Peyer's patch (tissue), 4 donors: ENCODE data around the gene BOD1.

Source experiments
- CTCF ChIP-seq, 6 experiments: fragments of 450-650 bp in 4 of 6; fragments of 200-600 bp in 2 of 6; sonication (generic) in 1 of 6; IDR thresholded peaks; one replicate each; pipeline ENCODE4 v1.5.1; 2017 to 2019; ENCODE audit warnings: antibody characterized with exemption in 6 of 6, mild to moderate bottlenecking in 3 of 6, moderate library complexity in 1 of 6
- POLR2A ChIP-seq, 2 donors: fragments of 450-650 bp; IDR thresholded peaks; one replicate each; pipeline ENCODE4 v1.5.1; 2017; ENCODE audit warnings: antibody characterized with exemption in 2 of 2, mild to moderate bottlenecking in 2 of 2, moderate library complexity in 2 of 2

- TF ChIP-seq CTCF (IDR thresholded peaks at IDR 0.05) (no peak), POLR2A (IDR thresholded peaks at IDR 0.05) (no peak)
Observed at GRCh38 chr5:173622183-173623047, 6.0 kb upstream of the BOD1 start.
